HEK293T (cell line): ENCODE measurements around the gene PLA2G6.

ENCODE experiments used
- CTCF ChIA-PET: fragments of 350-600 bp; formaldehyde crosslinking; extraction: SDS; loops from one replicate; lab custom pipeline; 2021; ENCODE audit warnings: antibody characterized with exemption, inconsistent platforms; lab: Yijun Ruan, JAX
- POLR2A ChIA-PET: fragments of 350-600 bp; formaldehyde crosslinking; extraction: SDS; loops from one replicate; lab custom pipeline; 2020; ENCODE audit warnings: antibody characterized with exemption, inconsistent platforms; lab: Yijun Ruan, JAX
- DNase-seq: peaks from one replicate; pipeline ENCODE4 v3.0.0; 2012; ENCODE audit warnings: mixed read lengths; ENCODE audit errors: extremely low spot score
- ARNT ChIP-seq: fragments of 450-650 bp; IDR thresholded peaks from 2 replicates; pipeline ENCODE4 v1.6.1; 2017; ENCODE audit warnings: mild to moderate bottlenecking
- BHLHE40 ChIP-seq: fragments of 450-650 bp; IDR thresholded peaks from 2 replicates; pipeline ENCODE4 v1.6.1; 2016; ENCODE audit warnings: mild to moderate bottlenecking, moderate library complexity, borderline replicate concordance
- CTBP1 ChIP-seq: fragments of 450-650 bp; IDR thresholded peaks from 2 replicates; pipeline ENCODE4 v1.6.1; 2016; ENCODE audit warnings: borderline replicate concordance
- ELF4 ChIP-seq: fragments of 450-650 bp; IDR thresholded peaks from 2 replicates; pipeline ENCODE4 v1.6.1; 2017; ENCODE audit warnings: antibody characterized with exemption
- FOXA1 ChIP-seq: fragments of 450-650 bp; IDR thresholded peaks from 2 replicates; pipeline ENCODE4 v1.6.1; 2016; ENCODE audit warnings: mild to moderate bottlenecking
- FOXK2 ChIP-seq: fragments of 450-650 bp; IDR thresholded peaks from 2 replicates; pipeline ENCODE4 v1.6.1; 2016; ENCODE audit warnings: mild to moderate bottlenecking
- FOXM1 ChIP-seq: fragments of 450-650 bp; IDR thresholded peaks from 2 replicates; pipeline ENCODE4 v1.6.1; 2017; ENCODE audit warnings: mild to moderate bottlenecking, borderline replicate concordance
- HDGF ChIP-seq: fragments of 450-650 bp; IDR thresholded peaks from 2 replicates; pipeline ENCODE4 v1.6.1; 2017; ENCODE audit warnings: antibody characterized with exemption, borderline replicate concordance
- L3MBTL2 ChIP-seq: fragments of 450-650 bp; conservative IDR thresholded peaks from 2 replicates; pipeline ENCODE4 v1.6.1; 2016; ENCODE audit warnings: mild to moderate bottlenecking
- LEF1 ChIP-seq: fragments of 450-650 bp; IDR thresholded peaks from 2 replicates; pipeline ENCODE4 v1.6.1; 2017; ENCODE audit warnings: mild to moderate bottlenecking, borderline replicate concordance
- NFRKB ChIP-seq: fragments of 450-650 bp; IDR thresholded peaks from 2 replicates; pipeline ENCODE4 v1.6.1; 2016; ENCODE audit warnings: mild to moderate bottlenecking, moderate library complexity
- PKNOX1 ChIP-seq: fragments of 450-650 bp; IDR thresholded peaks from 2 replicates; pipeline ENCODE4 v1.6.1; 2016
- SP1 ChIP-seq: fragments of 450-650 bp; IDR thresholded peaks from 2 replicates; pipeline ENCODE4 v1.6.1; 2017
- SUZ12 ChIP-seq: fragments of 450-650 bp; IDR thresholded peaks from 2 replicates; pipeline ENCODE4 v1.6.1; 2016; ENCODE audit warnings: mild to moderate bottlenecking
- TARDBP ChIP-seq: fragments of 450-650 bp; IDR thresholded peaks from 2 replicates; pipeline ENCODE4 v1.6.1; 2016
- ZNF384 ChIP-seq: fragments of 450-650 bp; IDR thresholded peaks from 2 replicates; pipeline ENCODE4 v1.6.1; 2016

PLA2G6 gene

GRCh38 chr22:38137876-38138687 lies 43.5 kb downstream of the PLA2G6 start:
- POLR2A ChIA-PET, result no interaction called here
- CTCF ChIA-PET, result interaction anchor here (1.9 kb wide), 1 partner anchor 23 kb away, joined by 6 read pairs; no protein-coding TSS in a partner anchor
- no peak for DNase-seq
- TF ChIP-seq SUZ12 (no peak), CTBP1 (no peak), HDGF (no peak), LEF1 (no peak), ELF4 (no peak), L3MBTL2 (no peak), FOXM1 (no peak), FOXA1 (no peak), ARNT (no peak), FOXK2 (no peak), SP1 (no peak), TARDBP (no peak), ZNF384 (no peak), BHLHE40 (no peak), PKNOX1 (no peak), NFRKB (no peak)

GRCh38 chr22:38136607-38137006 lies 45.0 kb downstream of the PLA2G6 start:
- ChIA-PET POLR2A (no interaction called here), CTCF (interaction anchor here (1.9 kb wide), 1 partner anchor 22 kb away, joined by 6 read pairs; no protein-coding TSS in a partner anchor)
- TF ChIP-seq HDGF, result no peak
- no peak for TF ChIP-seq SP1
- TF ChIP-seq SUZ12, result no peak
- no peak for TF ChIP-seq ARNT
- TF ChIP-seq ZNF384, result peak; percentile 88
- DNase-seq, result no peak

- CTCF ChIA-PET, result no interaction called here
- TF ChIP-seq NFRKB, result no peak
- TF ChIP-seq SUZ12, result no peak
- no peak for TF ChIP-seq HDGF
- TF ChIP-seq FOXA1, result no peak
- no peak for TF ChIP-seq ELF4
- TF ChIP-seq FOXK2, result no peak
- TF ChIP-seq BHLHE40, result no peak
- DNase-seq, result no peak
- POLR2A ChIA-PET, result no interaction called here
Measured at GRCh38 chr22:38135133-38135706, 46.4 kb downstream of the PLA2G6 start.

GRCh38 chr22:38133331-38133730 lies 48.3 kb downstream of the PLA2G6 start:
- DNase-seq, result no peak
- CTCF ChIA-PET, result no interaction called here
- TF ChIP-seq SP1 (no peak), BHLHE40 (no peak), FOXM1 (no peak), CTBP1 (no peak), L3MBTL2 (no peak), FOXA1 (no peak), SUZ12 (no peak)
- POLR2A ChIA-PET, result no interaction called here

GRCh38 chr22:38132794-38133193 lies 48.8 kb downstream of the PLA2G6 start:
- DNase-seq, result no peak
- ChIA-PET POLR2A (no interaction called here), CTCF (no interaction called here)
- TF ChIP-seq FOXK2, result no peak
- no peak for TF ChIP-seq PKNOX1
- TF ChIP-seq ZNF384, result no peak
- no peak for TF ChIP-seq L3MBTL2
- no peak for TF ChIP-seq CTBP1
- TF ChIP-seq FOXM1, result no peak
- TF ChIP-seq ARNT, result no peak
- TF ChIP-seq ELF4, result no peak
- no peak for TF ChIP-seq TARDBP
- no peak for TF ChIP-seq HDGF
- TF ChIP-seq SP1, result no peak
- no peak for TF ChIP-seq LEF1

GRCh38 chr22:38132136-38132535 lies 49.5 kb downstream of the PLA2G6 start:
- CTCF ChIA-PET, result no interaction called here
- POLR2A ChIA-PET, result no interaction called here
- DNase-seq, result no peak
- TF ChIP-seq HDGF (no peak), FOXK2 (no peak)

GRCh38 chr22:38131399-38131798 lies 50.2 kb downstream of the PLA2G6 start:
- CTCF ChIA-PET, result no interaction called here
- POLR2A ChIA-PET, result no interaction called here
- no peak for TF ChIP-seq FOXK2
- no peak for TF ChIP-seq NFRKB
- no peak for TF ChIP-seq SUZ12
- TF ChIP-seq ELF4, result no peak
- no peak for TF ChIP-seq FOXM1
- no peak for TF ChIP-seq BHLHE40
- no peak for TF ChIP-seq HDGF
- no peak for DNase-seq
